Measurements from ENCODE around the gene POLL. TPM values are rescaled to one million over a fixed set of nuclear protein-coding genes. Genes with fewer than 3 reads are reported as not detected.
A peak's percentile ranks its signal among the peaks of the same experiment; 100 is the strongest.
"Not testable (repeated sequence)": the region's sequence is repeated elsewhere in the genome, so short reads cannot be mapped to it uniquely, and the experiment has no call there.

Gene POLL
- 4.6 and 6.5 TPM in 2 replicates for total RNA-seq (2014; rRNA removed; shearing (Covaris generic))

DNA sequence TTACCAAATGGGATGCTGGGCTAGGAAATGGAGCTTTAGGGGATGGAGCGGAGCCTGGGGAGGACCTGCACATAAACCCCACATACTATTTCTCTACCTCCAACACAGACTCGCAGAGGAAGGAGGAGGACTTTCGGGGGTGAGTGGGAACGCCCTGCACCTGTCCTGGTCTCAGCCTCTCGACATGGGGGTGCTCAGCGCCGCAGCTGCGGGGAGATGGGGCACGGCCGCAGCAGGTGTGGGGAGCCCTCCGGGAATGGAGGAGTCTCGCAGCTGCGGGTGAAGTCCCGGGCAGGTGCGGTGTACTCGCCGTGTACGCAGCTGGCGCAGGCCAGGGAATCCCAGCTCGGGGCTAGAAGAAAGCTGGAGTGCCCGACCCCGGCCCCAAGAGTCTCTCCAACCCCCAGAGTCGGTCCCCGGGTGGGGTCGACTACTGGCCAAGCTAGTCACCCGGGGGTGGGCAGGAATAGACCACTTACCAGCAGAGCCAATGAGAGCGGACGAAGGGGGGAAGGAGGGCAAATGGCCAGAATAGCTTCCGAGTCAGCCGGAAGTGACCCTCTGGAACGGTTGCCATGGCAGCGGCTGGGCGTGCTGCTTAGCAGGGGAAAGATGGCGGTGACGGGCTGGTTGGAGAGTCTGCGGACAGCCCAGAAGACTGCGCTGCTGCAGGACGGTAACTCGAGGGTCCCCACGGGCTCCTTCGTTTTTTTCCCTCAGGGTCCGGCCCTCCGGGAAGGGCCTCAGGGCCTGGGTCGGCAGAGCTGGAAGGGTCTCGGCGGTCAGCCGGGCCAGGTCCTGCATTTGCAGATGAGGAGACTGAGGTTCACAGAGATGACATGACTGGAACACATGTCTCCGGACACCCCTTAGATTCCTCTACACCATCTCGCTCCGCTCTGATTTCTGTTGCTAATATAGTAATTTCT, at the start of gene POLL, which contains the start of gene DPCD:
TSS of gene POLL (minus strand) at position 533 of the 929 bp plus-strand sequence. CDS start 897 bp downstream, outside the sequence.
TSS of gene DPCD (plus strand) at position 597 of the 929 bp plus-strand sequence. CDS start at position 613, 16 bp downstream.
- DNase-seq (ENCODE audit: low read depth), result peak; percentile 96

DNA sequence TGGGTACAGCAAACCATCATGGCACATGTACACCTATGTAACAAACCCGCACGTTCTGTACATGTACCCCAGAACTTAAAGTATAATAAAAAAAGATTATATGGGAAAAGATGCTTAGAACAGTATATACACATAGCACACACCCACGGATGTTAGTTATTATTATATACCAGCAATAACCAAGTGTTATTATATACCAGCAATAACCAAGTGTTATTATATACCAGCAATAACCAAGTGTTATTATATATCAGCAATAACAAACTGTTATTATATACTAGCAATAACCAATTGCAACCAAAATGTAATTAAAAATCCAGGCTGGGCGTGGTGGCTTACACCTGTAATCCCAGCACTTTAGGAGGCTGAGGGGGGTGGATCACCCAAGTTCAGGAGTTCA, 45.5 kb upstream of the POLL start:
- DNase-seq (ENCODE audit: low read depth), result not testable (repeated sequence)

DNA sequence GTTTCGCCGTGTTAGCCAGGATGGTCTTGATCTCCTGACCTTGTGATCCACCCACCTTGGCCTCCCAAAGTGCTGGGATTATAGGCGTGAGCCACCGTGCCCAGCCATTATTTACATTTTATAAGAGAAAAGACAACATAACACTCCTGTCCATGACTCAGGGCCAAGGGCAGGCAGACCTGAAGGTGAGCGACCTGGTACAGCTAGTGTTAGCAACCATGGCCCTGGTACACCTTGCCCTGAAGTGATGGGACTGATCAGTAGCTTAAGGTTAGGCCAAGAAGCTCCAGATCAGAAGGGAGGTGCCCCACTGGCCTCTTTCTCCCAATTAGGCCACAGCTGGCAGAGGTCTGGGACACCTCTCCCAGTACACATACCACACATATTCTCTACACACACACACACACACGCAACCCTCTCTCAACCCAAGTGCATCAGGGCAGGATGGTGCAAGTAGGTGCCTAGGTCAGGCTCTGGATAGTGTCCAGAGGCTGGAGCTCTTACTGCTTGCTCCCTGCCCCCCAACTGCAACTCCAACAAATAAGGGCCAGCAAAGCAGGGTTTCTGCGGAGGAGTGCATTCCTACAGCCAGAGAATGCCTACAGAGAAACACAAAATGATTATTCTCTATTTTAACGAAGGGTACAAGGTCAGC, 43.9 kb upstream of the POLL start:
- DNase-seq (ENCODE audit: low read depth), result no peak

DNA sequence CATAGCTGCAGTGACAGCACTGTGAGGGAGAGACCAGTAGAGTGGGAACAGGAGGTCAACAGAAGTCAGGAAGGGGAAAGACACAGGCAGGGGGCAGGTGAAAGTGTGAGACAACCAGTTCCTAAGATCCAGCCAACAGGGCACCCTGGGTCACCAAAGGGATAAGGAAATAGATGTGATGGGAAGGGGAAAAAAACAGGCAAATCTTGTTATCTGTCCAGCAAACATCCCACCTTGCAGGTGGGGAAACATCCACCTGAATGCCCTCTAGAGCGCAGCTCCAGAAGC, 42.5 kb upstream of the POLL start:
- no peak for DNase-seq (ENCODE audit: low read depth)

DNA sequence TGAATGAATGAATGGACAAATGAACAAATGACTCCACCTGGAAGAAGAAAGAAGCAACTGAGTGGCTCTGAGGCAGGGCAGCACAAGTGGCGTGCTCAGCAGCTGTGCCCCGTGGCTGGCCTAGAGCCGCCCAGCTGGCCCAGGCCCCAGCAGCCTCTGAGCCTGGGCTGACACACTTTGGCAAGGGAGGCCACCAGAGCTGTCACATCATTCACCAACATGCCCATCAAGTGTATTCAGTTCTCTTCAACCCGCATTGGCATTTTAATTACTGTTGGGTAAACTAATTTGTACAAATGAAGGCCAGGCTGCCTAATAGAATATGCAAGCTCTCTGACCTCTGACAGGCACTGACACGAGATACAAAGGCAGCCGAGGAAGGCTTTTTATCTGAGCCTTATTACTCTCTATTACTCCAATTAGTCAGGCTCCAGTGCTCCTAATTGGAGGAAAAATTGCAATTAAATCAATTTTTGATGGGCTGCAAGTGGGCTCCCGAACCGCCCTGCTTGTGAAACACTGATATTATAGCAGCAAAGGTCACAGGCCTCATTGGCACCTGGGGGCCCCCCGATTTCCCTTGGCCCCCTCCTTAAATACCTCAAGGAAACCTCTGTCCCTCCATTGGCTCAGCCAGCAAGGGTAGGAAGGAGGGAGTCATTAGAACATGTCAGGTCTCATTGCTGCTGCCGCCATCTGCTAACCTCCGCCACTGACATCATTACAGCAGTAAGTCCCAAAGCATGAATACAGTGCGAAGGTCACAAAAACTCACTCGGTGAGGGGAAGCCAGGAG, 42.0 kb upstream of the POLL start:
- no peak for DNase-seq (ENCODE audit: low read depth)

DNA sequence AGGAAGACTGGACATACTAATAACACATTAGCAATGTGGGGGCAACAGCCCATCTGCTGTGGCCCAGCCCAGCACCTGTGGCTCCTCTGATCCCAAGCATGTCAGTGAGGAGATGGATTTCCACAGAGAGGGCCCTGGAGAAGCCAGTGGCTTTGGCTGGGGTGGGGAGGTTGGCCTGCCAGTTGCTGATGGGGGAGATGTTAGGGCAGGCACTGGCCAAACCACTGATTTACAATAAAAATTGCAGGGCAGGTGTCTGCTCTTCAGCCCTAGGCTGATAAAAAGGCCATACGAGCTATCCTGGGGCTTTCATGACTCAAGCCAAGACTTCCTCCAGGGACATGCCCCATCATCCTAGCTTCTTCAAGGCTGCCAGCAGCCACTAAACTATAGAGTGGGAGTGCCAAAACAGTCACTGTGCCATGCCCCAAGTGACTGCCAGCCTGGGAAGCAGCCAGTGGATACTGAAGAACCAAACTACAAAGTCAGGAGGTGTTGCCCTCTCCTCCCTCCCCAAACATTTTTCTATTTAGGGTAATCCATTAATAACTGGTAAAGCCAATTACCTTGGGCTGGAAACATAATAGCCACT, 37.9 kb upstream of the POLL start:
- DNase-seq (ENCODE audit: low read depth), result no peak

DNA sequence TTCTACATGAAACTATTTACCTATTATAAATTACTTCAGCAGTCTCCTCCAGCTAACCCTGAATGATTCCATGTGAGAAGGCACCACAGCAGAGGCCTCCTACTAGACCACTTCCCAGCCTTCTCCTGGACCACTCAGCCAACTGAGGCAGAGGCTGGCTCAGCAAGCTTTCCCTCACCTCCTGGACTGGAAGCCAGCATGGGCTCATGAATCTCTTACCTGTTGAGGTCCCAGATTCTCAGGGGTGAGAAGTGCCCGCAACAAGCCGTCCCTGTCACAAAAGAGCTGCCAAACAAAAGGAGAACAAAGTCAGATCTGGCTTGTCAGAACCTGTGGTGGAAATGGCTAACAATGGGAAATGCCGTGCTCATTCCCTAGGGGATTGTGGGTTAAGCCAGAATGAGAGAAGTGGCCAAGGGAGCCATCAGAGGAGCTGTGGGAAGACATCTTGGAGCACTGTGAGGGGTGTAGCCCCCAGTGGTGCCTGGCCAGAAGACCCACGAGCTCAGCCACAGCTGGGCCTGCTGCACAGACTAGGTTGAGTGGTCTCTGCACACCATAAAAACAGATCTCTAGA, 36.6 kb upstream of the POLL start:
- no peak for DNase-seq (ENCODE audit: low read depth)

DNA sequence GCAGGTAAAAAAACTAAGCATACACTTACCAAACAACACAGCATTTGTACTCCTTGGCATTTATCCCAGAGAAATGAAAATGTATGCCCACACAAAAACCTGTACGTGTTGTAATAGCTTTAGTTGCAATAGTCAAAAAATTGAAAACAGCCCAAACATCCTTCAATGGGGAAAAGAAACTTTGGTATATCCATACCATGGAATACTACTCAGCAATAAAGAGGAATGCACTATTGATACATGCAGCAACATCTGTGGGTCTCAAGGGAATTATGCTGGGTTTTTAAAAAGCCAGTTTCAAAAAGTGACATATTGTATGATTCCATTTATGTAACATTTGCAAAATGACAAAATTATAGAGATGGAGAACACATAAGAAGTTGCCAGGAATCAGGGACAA, 35.5 kb upstream of the POLL start:
- DNase-seq (ENCODE audit: low read depth), result no peak

DNA sequence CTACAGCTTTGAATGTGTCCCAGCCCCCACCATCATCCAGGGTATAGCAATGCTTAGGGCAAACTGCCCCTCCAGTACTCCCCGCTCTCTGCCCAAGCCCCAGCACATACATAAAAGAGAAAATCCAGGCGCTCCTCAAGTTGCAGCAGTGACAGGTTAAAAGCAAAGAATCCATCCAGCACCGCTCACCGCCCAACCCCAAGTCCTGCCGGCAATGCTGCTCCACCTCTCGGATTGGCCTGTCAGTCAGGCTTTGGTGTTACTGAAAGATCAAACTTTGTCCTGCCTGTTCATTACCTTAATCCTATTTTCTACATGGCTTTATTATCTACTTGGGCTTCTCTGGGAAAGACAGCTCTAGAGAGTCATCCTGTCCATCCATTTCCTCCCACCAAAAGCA, 31.9 kb upstream of the POLL start:
- DNase-seq (ENCODE audit: low read depth), result no peak

DNA sequence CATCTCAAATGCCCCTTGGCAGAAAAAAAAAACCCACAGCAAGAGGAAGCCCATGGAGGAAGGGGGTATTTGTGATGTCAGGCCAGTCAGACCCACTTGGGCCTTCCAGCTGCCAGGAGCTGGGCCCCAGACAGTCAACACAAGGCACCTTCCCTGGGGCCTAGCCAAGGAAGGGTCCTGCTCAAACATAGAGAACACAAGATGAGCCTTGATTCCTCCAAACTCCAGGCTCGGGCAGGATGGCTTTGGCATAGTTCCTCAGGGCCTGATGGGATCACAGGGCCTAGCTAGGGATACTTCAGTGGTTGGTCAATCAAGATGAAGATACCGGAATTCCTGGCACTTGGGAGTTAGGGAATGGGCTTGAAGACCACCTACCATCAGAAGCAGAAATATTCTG, 30.8 kb upstream of the POLL start:
- DNase-seq (ENCODE audit: low read depth), result no peak

DNA sequence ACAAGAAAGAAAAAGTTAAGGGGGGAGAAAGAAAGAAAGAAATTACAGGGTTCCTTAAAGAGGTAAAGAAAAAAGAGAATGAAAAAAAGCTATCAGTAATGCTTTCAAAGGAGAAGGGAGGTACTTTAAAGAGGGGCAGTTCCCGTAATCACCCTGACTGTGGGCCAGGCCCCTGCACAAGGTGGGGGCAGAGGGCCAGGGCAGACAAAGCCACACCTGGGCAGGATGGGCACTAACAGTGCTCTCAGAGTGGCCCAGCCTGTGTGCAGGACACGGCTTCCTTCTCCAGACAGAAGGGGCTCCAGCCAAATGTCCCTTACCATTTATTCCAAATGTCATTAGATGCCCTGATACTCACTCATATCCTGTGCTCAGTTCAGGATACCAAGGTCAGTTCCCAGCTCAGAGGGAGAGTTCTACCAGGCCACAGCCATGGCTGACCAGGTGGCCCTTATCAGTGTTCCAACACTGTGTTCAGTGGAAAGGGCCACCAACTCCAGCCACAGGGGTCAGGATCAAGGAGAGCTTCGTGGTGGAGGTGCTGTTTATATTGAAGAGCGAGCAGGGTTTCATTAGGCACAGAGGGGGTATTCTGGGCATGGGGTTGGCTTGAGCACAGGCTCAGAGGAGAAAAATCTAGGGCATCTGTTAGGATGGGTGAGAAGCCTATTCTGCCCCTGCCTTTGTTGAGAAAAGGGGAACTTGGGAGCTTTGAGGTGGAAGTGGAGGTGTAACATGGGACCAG, 29.9 kb upstream of the POLL start:
- DNase-seq (ENCODE audit: low read depth), result no peak

DNA sequence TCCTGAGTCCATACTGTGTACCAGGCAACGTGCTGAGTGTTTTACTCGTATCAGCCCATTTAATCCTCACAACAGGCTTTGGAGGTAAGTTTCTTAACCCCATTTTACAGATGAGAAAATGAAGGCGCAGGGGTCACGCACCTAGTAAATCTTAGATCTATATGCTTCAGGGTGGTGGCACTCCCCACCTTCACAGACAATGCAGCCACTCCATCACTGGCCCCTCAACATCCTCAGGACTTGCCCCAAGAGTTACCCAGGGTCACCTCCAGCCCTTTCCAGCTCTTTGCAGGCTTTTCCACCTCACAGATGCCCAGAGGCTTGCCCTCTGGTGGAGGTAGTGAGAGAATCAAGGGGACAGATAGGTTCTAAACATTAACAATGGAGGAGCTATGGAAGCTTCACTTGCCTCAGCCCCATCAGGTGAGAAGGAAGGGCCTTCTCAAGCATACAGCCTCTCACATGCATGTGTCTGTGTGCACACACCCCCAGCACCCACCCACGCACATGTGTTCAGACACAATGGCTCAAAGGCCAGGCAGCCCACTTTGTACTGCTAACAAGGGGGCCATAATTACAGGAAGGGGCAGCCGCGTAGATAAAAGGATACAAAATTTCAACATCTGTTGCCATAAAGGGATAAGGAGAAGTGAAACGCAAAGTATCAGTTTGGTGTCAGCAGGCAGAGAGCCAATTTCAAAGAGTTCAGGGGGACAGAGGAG, 29.2 kb upstream of the POLL start:
- DNase-seq (ENCODE audit: low read depth), result no peak

DNA sequence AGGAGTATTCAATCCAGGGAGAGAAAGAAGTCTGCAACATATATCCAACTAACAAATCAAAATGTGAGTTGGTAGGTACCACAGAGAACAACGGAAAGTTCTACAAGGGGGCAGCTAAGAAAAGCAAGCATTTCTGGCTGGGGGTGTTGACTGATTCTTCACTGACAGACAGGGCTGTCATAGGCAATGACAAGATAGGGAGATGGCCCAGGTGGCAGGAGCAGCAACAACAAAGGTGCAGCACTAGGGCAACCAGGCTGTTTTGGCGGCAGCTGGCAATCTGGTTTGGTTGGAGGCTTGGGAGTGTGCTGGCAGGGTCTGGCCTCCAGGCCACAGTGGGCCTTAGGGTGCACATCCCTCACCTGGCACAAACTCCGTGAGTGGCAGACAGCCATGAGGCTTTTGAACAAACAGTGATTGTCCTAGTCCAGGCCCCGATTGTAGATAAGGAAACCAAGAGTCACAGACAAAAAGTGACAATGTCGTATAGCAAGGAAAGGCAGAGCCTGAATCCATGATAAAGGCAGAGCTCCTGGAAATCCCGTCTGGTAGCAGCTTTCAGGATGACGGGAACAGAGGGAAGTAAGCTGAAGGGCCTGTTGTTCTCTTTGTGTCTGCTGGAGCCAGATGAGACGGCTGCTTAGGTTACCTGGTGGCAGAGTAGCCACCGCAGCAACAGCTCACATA, 28.5 kb upstream of the POLL start:
- no peak for DNase-seq (ENCODE audit: low read depth)

DNA sequence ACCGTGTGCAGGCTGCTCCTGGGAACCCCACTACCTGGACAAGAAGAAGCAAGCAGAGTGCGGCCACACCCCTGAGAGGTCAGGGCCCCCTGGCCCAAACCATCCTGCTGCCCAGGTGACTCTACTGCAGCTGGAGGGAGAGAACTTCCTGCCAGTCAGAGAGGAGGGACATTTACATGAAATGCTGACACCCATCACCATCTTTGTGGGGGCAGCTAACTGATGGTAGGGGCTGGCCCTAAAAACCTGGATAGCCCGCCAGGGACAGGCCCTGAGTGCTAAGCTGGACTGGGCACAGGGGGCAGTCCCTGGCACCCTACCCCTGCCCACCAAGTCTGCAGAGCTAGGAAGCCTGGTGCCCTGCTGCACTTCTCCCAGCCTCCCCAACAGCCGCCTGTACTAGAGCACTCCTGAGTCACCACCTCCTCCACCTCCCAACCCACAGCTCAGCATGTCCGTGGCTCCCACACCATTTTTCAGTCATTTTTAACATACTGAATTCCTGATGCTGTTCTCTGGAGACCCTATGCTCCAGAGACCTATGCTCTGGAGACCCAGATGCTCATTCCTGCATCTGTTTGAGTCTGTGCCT, 27.6 kb upstream of the POLL start:
- DNase-seq (ENCODE audit: low read depth), result no peak

DNA sequence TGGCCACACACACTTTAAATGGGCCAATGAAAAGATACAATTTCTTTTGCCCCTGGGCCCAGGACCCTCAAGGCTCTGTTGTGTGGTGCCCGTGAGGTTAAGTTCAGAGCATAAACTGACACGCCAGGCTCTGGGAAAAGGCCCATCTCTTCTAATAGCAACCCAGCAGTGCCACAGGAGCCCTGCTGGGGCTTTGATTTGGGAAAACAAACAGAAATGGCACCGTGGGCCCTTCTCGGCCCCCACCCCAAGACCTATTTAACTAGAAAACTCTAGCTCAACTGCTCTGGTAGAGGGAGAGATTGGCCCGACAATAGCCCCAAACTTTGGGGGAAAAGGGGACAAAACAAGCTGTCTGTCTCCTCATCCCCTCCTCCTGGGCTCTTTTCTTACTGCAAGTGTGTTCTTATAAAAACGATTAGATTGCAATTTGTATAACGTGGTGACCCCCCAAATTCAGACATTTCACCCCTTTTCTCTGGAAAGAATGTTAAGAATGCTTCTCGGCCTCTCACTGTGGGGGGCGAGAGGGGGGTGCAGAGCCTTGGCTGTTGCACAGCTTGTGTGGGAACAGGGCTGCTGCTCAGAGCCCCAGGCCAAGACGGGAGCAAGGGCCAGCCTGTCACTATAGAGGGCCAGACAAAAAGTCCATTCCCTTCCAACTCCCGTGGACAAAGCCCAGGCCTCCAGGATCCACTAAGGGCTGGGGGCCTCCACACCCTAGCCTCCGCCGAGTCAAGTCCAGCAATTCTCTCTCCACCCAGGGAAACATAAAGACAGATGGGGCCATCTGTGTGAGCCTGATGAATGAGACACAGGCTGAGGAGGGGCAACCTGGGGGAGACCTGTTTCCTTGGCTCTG, 26.8 kb upstream of the POLL start:
- DNase-seq (ENCODE audit: low read depth), result no peak

DNA sequence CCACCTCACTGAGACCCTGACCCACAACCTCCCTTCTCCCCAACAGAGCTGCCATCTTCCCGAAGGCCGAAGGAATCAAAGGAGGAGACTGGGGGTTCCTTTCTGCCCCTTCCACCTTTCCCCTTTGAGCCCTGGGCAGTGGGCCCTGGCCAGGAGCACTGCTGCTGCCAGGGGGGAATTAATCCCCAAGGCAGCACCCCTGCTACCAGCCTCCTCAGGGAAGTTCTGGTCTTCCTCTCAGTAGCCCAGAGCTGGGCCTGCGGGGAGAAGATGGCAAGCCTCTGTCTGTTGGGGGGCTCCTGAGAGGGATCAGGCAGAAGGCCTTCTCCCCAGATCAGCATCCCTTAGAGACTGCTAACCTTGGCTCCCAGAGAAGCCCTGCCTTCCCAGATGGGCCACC, 25.6 kb upstream of the POLL start:
- no peak for DNase-seq (ENCODE audit: low read depth)

DNA sequence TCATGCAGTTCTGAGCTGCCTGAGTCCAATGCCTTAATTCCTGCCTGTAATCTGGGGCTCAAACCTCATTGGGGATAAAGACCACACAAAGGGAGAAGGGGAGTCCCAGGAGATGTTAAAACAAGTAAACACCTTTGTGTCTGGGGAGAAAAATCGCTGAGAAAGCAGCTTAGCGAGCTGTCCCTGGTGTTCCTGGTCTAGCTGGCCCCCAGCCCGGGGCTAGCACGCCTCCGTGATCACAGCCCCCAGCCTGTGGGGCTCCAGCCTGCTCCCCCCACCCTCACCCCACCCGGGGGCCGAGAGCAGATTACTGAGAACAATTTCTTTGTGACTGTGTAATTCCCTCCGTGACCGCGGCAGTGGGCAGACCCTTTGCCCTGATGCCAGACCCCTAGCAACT, 24.8 kb upstream of the POLL start:
- no peak for DNase-seq (ENCODE audit: low read depth)

DNA sequence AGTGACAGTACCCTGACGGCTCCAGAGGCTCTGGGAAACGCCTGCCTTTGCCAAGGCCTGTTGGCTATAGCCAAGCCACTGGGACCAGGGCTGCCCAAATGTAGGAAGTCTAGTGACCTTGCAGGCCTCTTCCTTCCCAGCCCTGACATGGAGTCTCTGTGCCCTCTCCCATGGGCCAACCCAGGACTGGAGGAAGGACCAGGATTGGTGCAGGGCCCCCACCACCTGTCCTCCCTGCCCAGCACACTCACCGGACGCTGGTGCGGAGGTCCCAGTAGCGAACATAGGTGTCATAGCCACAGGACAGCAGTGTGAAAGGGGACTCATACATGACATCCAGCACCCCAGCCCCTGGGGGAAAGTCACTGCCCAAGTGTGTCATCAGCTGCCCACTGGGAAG, 24.0 kb upstream of the POLL start:
- no peak for DNase-seq (ENCODE audit: low read depth)

Measured in Daoy (cell line).